Natural killer cell (primary cell): ENCODE data around the gene STK11IP. TPM values are rescaled to one million over a fixed set of nuclear protein-coding genes. Genes with fewer than 3 reads are reported as not detected.

ENCODE experiments used
- ATAC-seq, 3 donors: fragments of 150-1000 bp in 2 of 3; fragments of 200-7000 bp in 1 of 3; cut with Tn5 transposase; 1 replicate in 1 of 3; 2 replicates in 2 of 3; pipeline ENCODE4 v1.10.0; 2021; ENCODE audit warnings: mild to moderate bottlenecking in 2 of 3, moderate library complexity in 2 of 3
- DNase-seq, 2 donors: peaks; one replicate each; pipeline versions ENCODE4 v3.0.0 to v3.0.0-alpha.2; 2013 to 2021; ENCODE audit warnings: mixed read lengths in 1 of 2
- H3K27ac ChIP-seq: one replicate; pipeline ENCODE4 v1.5.1; 2013; ENCODE audit warnings: mild to moderate bottlenecking, low read length
- H3K27me3 ChIP-seq: one replicate; pipeline ENCODE4 v1.6.1; 2013; ENCODE audit warnings: low read length; ENCODE audit not compliant: control insufficient read depth, insufficient read depth
- H3K36me3 ChIP-seq: one replicate; pipeline ENCODE4 v1.6.1; 2013; ENCODE audit warnings: low read length; ENCODE audit not compliant: control insufficient read depth, insufficient read depth
- H3K4me1 ChIP-seq: one replicate; pipeline ENCODE4 v1.6.1; 2013; ENCODE audit warnings: low read length; ENCODE audit not compliant: control insufficient read depth, insufficient read depth
- H3K4me3 ChIP-seq: one replicate; pipeline ENCODE4 v1.5.1; 2013; ENCODE audit warnings: low read length
- H3K9me3 ChIP-seq: one replicate; pipeline ENCODE4 v1.6.1; 2013; ENCODE audit warnings: low read length; ENCODE audit not compliant: control insufficient read depth, insufficient read depth
- H3K27ac Mint-ChIP-seq, 2 donors: one replicate each; pipeline ENCODE4 v1.8.0; 2022; ENCODE audit warnings: mild to moderate bottlenecking in 2 of 2, mixed read lengths in 2 of 2, moderate library complexity in 1 of 2
- H3K27me3 Mint-ChIP-seq, 2 donors: one replicate each; pipeline ENCODE4 v1.8.0; 2022; ENCODE audit warnings: low read depth in 2 of 2, mixed read lengths in 2 of 2
- H3K36me3 Mint-ChIP-seq: one replicate; pipeline ENCODE4 v1.8.0; 2022; ENCODE audit warnings: mixed read lengths
- H3K4me1 Mint-ChIP-seq, 2 donors: one replicate each; pipeline ENCODE4 v1.8.0; 2022; ENCODE audit warnings: mixed read lengths in 2 of 2
- H3K4me3 Mint-ChIP-seq: one replicate; pipeline ENCODE4 v1.8.0; 2022; ENCODE audit warnings: mild to moderate bottlenecking, moderate library complexity, mixed read lengths
- H3K9me3 Mint-ChIP-seq, 2 donors: one replicate each; pipeline ENCODE4 v1.8.0; 2022; ENCODE audit warnings: mixed read lengths in 2 of 2
- CTCF ChIP-seq: fragments of 200-600 bp; IDR thresholded peaks from one replicate; pipeline ENCODE4 v1.8.0; 2022; ENCODE audit warnings: antibody characterized with exemption
- WGBS: methylation state at CpG from one replicate; pipeline ENCODE4 v1.1.7; 2013; ENCODE audit warnings: missing lambda C conversion rate; ENCODE audit not compliant: insufficient coverage; 5-methylcytosine and 5-hydroxymethylcytosine counted together
- intact Hi-C: fragments of 100-400 bp; cut with micrococcal nuclease; formaldehyde crosslinking; loops from one replicate; pipeline ENCODE4 v1.14.2; 2022
- total RNA-seq, 4 donors: library from RNA; stranded (reverse); fragments of 120-200 nt in 1 of 4; gene quantifications; one replicate each; pipeline versions ENCODE4 v1.2.3 to v1.2.4, GENCODE V29; 2013 to 2022

Gene STK11IP
- total RNA-seq, 3 donors from 2014 or later (not counting 1 experiment from before 2014, with no cell fraction given), result 56.1 to 76.0 (median 65.2) TPM

- TF ChIP-seq CTCF, result no peak
- peaks cover 2% of the 10 kb centered on the region for H3K27me3 ChIP-seq
- Mint-ChIP-seq H3K4me1 (peaks cover 0 to 8% of the 10 kb centered on the region in 2 donors), H3K4me3 (no peak overlapping the region), H3K9me3 (no peaks in the 10 kb centered on the region), H3K27ac (no peak overlapping the region), H3K27me3 (peaks cover 0 to 9% of the 10 kb centered on the region in 2 donors), H3K36me3 (no peaks in the 10 kb centered on the region)
- intact Hi-C loops, result loop anchor here (5.0 kb wide), 1 partner anchor 243 kb away; no protein-coding TSS in a partner anchor
- no peak overlapping the region for H3K27ac ChIP-seq
- no peak overlapping the region for H3K4me3 ChIP-seq
- no peaks in the 10 kb centered on the region for H3K36me3 ChIP-seq
- 88% methylated on average over 17 of the region's 17 CpGs for WGBS
- H3K9me3 ChIP-seq, result no peaks in the 10 kb centered on the region
- ATAC-seq, result no peak
- peaks cover 9% of the 10 kb centered on the region for H3K4me1 ChIP-seq
- DNase-seq, result no peak
Observed at GRCh38 chr2:219644801-219645480, 47.3 kb downstream of the STK11IP start.

GRCh38 chr2:219645631-219646527 lies 48.2 kb downstream of the STK11IP start:
- intact Hi-C loops, result no loop called here
- TF ChIP-seq CTCF, result no peak
- no peak overlapping the region for H3K27ac ChIP-seq
- H3K4me1 Mint-ChIP-seq, result peaks cover 0 to 8% of the 10 kb centered on the region in 2 donors
- peaks cover 9% of the 10 kb centered on the region for H3K4me1 ChIP-seq
- peaks cover 6% of the 10 kb centered on the region for H3K27me3 ChIP-seq
- H3K36me3 ChIP-seq, result no peaks in the 10 kb centered on the region
- no peak overlapping the region for H3K27ac Mint-ChIP-seq
- no peaks in the 10 kb centered on the region for H3K36me3 Mint-ChIP-seq
- WGBS, result 89% methylated on average over 11 of the region's 12 CpGs
- no peak overlapping the region for H3K4me3 Mint-ChIP-seq
- no peaks in the 10 kb centered on the region for H3K9me3 Mint-ChIP-seq
- ATAC-seq (no peak), DNase-seq (no peak)
- H3K27me3 Mint-ChIP-seq, result peaks cover 6 to 15% of the 10 kb centered on the region in 2 donors
- no peaks in the 10 kb centered on the region for H3K9me3 ChIP-seq
- H3K4me3 ChIP-seq, result no peak overlapping the region

GRCh38 chr2:219648176-219648575 lies 50.5 kb downstream of the STK11IP start:
- no peak for TF ChIP-seq CTCF
- DNase-seq (no peak), ATAC-seq (no peak)
- Mint-ChIP-seq H3K27ac (no peak overlapping the region), H3K9me3 (no peaks in the 10 kb centered on the region), H3K4me1 (no peaks in the 10 kb centered on the region), H3K36me3 (no peaks in the 10 kb centered on the region), H3K27me3 (peaks cover 17 to 28% of the 10 kb centered on the region in 2 donors), H3K4me3 (no peak overlapping the region)
- no peak overlapping the region for H3K27ac ChIP-seq
- no peak overlapping the region for H3K4me3 ChIP-seq
- H3K4me1 ChIP-seq, result no peaks in the 10 kb centered on the region
- 100% methylated on average over 1 of the region's 2 CpGs for WGBS
- intact Hi-C loops, result no loop called here
- no peaks in the 10 kb centered on the region for H3K9me3 ChIP-seq
- no peaks in the 10 kb centered on the region for H3K36me3 ChIP-seq
- H3K27me3 ChIP-seq, result peaks cover 3% of the 10 kb centered on the region
